RWPE1 (cell line): ENCODE data around the gene TBC1D4.

Source experiments
- CTCF ChIA-PET: fragments of 350-600 bp; sonication (Branson Sonifier 250); formaldehyde crosslinking; extraction: SDS; loops from one replicate; lab custom pipeline; 2021; lab: Yijun Ruan, JAX
- POLR2A ChIA-PET: fragments of 400-600 bp; formaldehyde crosslinking; extraction: SDS; loops from one replicate; lab custom pipeline; 2020; ENCODE audit warnings: antibody characterized with exemption; ENCODE audit not compliant: low non-redundant PET; lab: Yijun Ruan, JAX
- DNase-seq: peaks from one replicate; pipeline ENCODE4 v3.0.0; 2012; ENCODE audit warnings: low spot score
- H3K27ac ChIP-seq: fragments of 450-650 bp; 2 replicates; pipeline ENCODE4 v1.5.1; 2017
- CTCF ChIP-seq: fragments of 450-650 bp; conservative IDR thresholded peaks from 2 replicates; pipeline ENCODE4 v1.5.1; 2017; ENCODE audit warnings: low read depth, mild to moderate bottlenecking

TBC1D4 gene

GRCh38 chr13:75398072-75398471 is 83.9 kb downstream of the TBC1D4 start:
- ChIA-PET POLR2A (no interaction called here), CTCF (interaction anchor here (1.2 kb wide), 1 partner anchor 9 kb away, joined by 3 read pairs; no protein-coding TSS in a partner anchor)
- TF ChIP-seq CTCF, result no peak
- DNase-seq, result no peak
- H3K27ac ChIP-seq, result no peak overlapping the region

GRCh38 chr13:75395901-75396300 is 86.1 kb downstream of the TBC1D4 start:
- TF ChIP-seq CTCF, result no peak
- DNase-seq, result no peak
- H3K27ac ChIP-seq, result no peak overlapping the region
- ChIA-PET POLR2A (no interaction called here), CTCF (no interaction called here)

- POLR2A ChIA-PET, result no interaction called here
- no peak for DNase-seq
- CTCF ChIA-PET, result no interaction called here
- TF ChIP-seq CTCF, result no peak
- no peak overlapping the region for H3K27ac ChIP-seq
These were observed 86.9 kb downstream of the TBC1D4 start for GRCh38 chr13:75395066-75395465.

GRCh38 chr13:75393839-75394520 is 88.0 kb downstream of the TBC1D4 start:
- no peak for TF ChIP-seq CTCF
- no peak overlapping the region for H3K27ac ChIP-seq
- ChIA-PET POLR2A (no interaction called here), CTCF (interaction anchor here (0.5 to 0.7 kb wide), 2 partner anchors 11 to 80 kb away, joined by 4 read pairs; no protein-coding TSS in a partner anchor)
- DNase-seq, result no peak

- POLR2A ChIA-PET, result no interaction called here
- CTCF ChIA-PET, result no interaction called here
- no peak overlapping the region for H3K27ac ChIP-seq
- no peak for DNase-seq
- TF ChIP-seq CTCF, result no peak
These were observed 90.4 kb downstream of the TBC1D4 start for GRCh38 chr13:75391432-75392100.

- no peak for TF ChIP-seq CTCF
- H3K27ac ChIP-seq, result no peak overlapping the region
- ChIA-PET CTCF (no interaction called here), POLR2A (no interaction called here)
- no peak for DNase-seq
These were observed 91.7 kb downstream of the TBC1D4 start for GRCh38 chr13:75390229-75390628.
